Measurements from ENCODE around the gene ZNF75A.

ZNF75A gene

GRCh38 chr16:3363793-3364192 is 58.5 kb downstream of the ZNF75A start:
- no peak overlapping the region for H3K9ac ChIP-seq
- H3K9me3 ChIP-seq = peaks cover 19% of the 10 kb centered on the region
- no peak overlapping the region for H3K4me2 ChIP-seq
- no peak for TF ChIP-seq Cebpa-rat (IDR thresholded peaks at IDR 0.05)
- no peaks in the 10 kb centered on the region for H3K4me1 ChIP-seq
- H3K27me3 ChIP-seq = no peaks in the 10 kb centered on the region
- no peaks in the 10 kb centered on the region for H4K20me1 ChIP-seq
- H3K4me3 ChIP-seq = no peak overlapping the region
- H3K36me3 ChIP-seq = no peaks in the 10 kb centered on the region
- H3K27ac ChIP-seq = no peak overlapping the region

GRCh38 chr16:3364774-3365427 is 59.6 kb downstream of the ZNF75A start:
- Histone ChIP-seq H3K9ac (peak overlapping the region; percentile 76), H3K9me3 (peaks cover 19% of the 10 kb centered on the region), H3K36me3 (no peaks in the 10 kb centered on the region), H3K27ac (peak overlapping the region; percentile 83), H3K4me3 (peak overlapping the region; percentile 68), H4K20me1 (no peaks in the 10 kb centered on the region), H3K27me3 (no peaks in the 10 kb centered on the region), H3K4me1 (no peaks in the 10 kb centered on the region), H3K4me2 (peak overlapping the region; percentile 63)
- TF ChIP-seq Cebpa-rat (IDR thresholded peaks at IDR 0.05) = peak; percentile 22; the same call in 1 of the 2 replicates

Measured in BLaER1 (cell line).